Loucy (cell line): Measurements from ENCODE around the gene DIPK1B.
"Not testable (repeated sequence)": the region's sequence is repeated elsewhere in the genome, so short reads cannot be mapped to it uniquely, and the experiment has no call there.

Experiments used
- EZH2phosphoT487 ChIP-seq: fragments of 200-600 bp; IDR thresholded peaks from 2 replicates; pipeline ENCODE4 v1.6.1; 2018; ENCODE audit warnings: antibody characterized with exemption, mild to moderate bottlenecking, moderate library complexity, borderline replicate concordance
- TF ChIP-seq, protein P1 (sequence below): fragments of 200-600 bp; sonication (generic); conservative IDR thresholded peaks from 2 replicates; pipeline ENCODE4 v1.5.1; 2014; ENCODE audit warnings: mild to moderate bottlenecking, antibody characterized with exemption, low read length

- TF ChIP-seq, protein P1, sequence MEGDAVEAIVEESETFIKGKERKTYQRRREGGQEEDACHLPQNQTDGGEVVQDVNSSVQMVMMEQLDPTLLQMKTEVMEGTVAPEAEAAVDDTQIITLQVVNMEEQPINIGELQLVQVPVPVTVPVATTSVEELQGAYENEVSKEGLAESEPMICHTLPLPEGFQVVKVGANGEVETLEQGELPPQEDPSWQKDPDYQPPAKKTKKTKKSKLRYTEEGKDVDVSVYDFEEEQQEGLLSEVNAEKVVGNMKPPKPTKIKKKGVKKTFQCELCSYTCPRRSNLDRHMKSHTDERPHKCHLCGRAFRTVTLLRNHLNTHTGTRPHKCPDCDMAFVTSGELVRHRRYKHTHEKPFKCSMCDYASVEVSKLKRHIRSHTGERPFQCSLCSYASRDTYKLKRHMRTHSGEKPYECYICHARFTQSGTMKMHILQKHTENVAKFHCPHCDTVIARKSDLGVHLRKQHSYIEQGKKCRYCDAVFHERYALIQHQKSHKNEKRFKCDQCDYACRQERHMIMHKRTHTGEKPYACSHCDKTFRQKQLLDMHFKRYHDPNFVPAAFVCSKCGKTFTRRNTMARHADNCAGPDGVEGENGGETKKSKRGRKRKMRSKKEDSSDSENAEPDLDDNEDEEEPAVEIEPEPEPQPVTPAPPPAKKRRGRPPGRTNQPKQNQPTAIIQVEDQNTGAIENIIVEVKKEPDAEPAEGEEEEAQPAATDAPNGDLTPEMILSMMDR = not testable (repeated sequence)
- TF ChIP-seq EZH2phosphoT487 = not testable (repeated sequence)
These were observed 7.6 kb upstream of the DIPK1B start for GRCh38 chr9:136704741-136705140.
